ENCODE results near the gene KLHL11.

Gene KLHL11

DNA sequence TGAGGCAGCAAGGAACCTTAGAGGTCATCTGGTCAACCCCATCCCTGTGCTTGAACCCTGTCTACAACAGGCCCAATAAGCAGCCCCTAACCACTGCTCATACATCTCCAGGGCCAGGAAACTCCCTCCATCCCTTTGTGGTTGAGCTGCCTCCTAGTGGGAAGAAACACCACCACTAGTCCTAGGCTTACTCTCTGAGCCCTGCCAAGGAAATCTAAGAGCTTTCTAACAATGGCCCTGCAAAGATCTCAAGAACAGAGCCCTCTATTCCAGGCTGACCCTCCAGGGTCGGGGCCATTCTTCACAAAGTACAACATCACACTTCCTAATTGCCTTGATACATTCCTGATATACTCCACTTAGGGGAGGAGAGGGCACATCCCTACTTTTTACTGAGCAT is 47.7 kb upstream of the KLHL11 start:
- Histone ChIP-seq H3K27ac (ENCODE audit: low read length) (no peak overlapping the region), H3K4me3 (ENCODE audit: low read length) (no peak overlapping the region), H3K36me3 (replicated peaks; ENCODE audit: low read depth, low read length) (peaks cover 65% of the 10 kb centered on the region), H3K9ac (ENCODE audit: low read length) (no peak overlapping the region), H2AFZ (ENCODE audit: low read depth, low read length) (no peak overlapping the region), H3K27me3 (ENCODE audit: low read depth, low read length) (no peaks in the 10 kb centered on the region), H3K4me1 (ENCODE audit: low read length) (peaks cover 7% of the 10 kb centered on the region), H3K79me2 (ENCODE audit: low read length) (peaks cover 75% of the 10 kb centered on the region), H4K20me1 (ENCODE audit: insufficient read depth, low read length) (peaks cover 47% of the 10 kb centered on the region), H3K4me2 (ENCODE audit: low read length) (no peak overlapping the region), H3K9me3 (ENCODE audit: insufficient read depth, low read length) (no peaks in the 10 kb centered on the region)
- TF ChIP-seq EZH2phosphoT487 (IDR thresholded peaks at IDR 0.05; ENCODE audit: low read depth) (no peak), CTCF (IDR thresholded peaks at IDR 0.05; ENCODE audit: low read depth, low read length) (no peak)

DNA sequence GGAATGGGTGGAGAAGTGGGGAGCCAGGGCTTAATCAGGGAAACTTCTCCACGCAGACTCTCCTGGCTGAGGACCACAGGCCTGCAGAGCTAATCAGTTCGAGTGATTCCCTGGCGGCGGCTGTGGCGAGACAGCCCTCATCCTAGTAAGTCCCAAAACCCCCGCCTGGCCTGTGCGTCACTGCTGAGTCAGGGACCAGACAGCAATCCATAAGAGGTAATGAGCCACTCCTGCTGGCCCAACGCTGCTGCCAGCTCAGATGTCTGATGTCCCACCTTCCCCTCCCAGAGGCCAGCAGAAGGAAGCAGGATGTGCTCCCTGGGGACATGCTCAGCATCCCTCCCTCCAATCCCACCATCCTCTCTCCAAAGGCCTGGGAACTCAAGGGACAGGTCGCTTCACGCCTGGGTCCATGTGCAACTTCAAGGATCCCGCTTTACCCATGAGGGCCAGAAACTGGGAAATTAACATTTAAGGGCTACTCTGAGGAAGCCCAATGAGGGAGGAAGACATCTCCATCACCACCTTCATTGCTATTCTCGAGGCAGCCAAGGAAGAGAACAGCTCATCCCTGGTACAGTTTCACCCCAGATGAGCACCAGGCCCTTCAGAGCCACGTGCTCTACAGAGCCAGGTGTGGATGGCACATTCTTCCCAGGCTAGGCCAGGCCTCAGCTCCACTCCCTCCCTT is 45.6 kb upstream of the KLHL11 start:
- no peak overlapping the region for H3K4me2 ChIP-seq (ENCODE audit: low read length)
- no peak overlapping the region for H3K4me3 ChIP-seq (ENCODE audit: low read length)
- no peaks in the 10 kb centered on the region for H3K9me3 ChIP-seq (ENCODE audit: insufficient read depth, low read length)
- no peaks in the 10 kb centered on the region for H3K4me1 ChIP-seq (ENCODE audit: low read length)
- peaks cover 34% of the 10 kb centered on the region for H4K20me1 ChIP-seq (ENCODE audit: insufficient read depth, low read length)
- H3K9ac ChIP-seq (ENCODE audit: low read length): no peak overlapping the region
- no peaks in the 10 kb centered on the region for H3K27me3 ChIP-seq (ENCODE audit: low read depth, low read length)
- H3K36me3 ChIP-seq (replicated peaks; ENCODE audit: low read depth, low read length): peaks cover 77% of the 10 kb centered on the region
- peaks cover 57% of the 10 kb centered on the region for H3K79me2 ChIP-seq (ENCODE audit: low read length)
- TF ChIP-seq CTCF (IDR thresholded peaks at IDR 0.05; ENCODE audit: low read depth, low read length) (no peak), EZH2phosphoT487 (IDR thresholded peaks at IDR 0.05; ENCODE audit: low read depth) (no peak)
- H3K27ac ChIP-seq (ENCODE audit: low read length): no peak overlapping the region
- H2AFZ ChIP-seq (ENCODE audit: low read depth, low read length): no peak overlapping the region

- Histone ChIP-seq H3K79me2 (ENCODE audit: low read length) (peaks cover 40% of the 10 kb centered on the region), H3K9me3 (ENCODE audit: insufficient read depth, low read length) (no peaks in the 10 kb centered on the region), H3K27ac (ENCODE audit: low read length) (no peak overlapping the region), H3K9ac (ENCODE audit: low read length) (no peak overlapping the region), H3K4me2 (ENCODE audit: low read length) (no peak overlapping the region), H4K20me1 (ENCODE audit: insufficient read depth, low read length) (peaks cover 17% of the 10 kb centered on the region), H2AFZ (ENCODE audit: low read depth, low read length) (no peak overlapping the region), H3K27me3 (ENCODE audit: low read depth, low read length) (no peaks in the 10 kb centered on the region), H3K4me1 (ENCODE audit: low read length) (no peaks in the 10 kb centered on the region), H3K36me3 (replicated peaks; ENCODE audit: low read depth, low read length) (peaks cover 89% of the 10 kb centered on the region), H3K4me3 (ENCODE audit: low read length) (no peak overlapping the region)
- TF ChIP-seq EZH2phosphoT487 (IDR thresholded peaks at IDR 0.05; ENCODE audit: low read depth) (no peak), CTCF (IDR thresholded peaks at IDR 0.05; ENCODE audit: low read depth, low read length) (no peak)
These were observed 43.9 kb upstream of the KLHL11 start for GRCh38 chr17:41909088-41909487.

DNA sequence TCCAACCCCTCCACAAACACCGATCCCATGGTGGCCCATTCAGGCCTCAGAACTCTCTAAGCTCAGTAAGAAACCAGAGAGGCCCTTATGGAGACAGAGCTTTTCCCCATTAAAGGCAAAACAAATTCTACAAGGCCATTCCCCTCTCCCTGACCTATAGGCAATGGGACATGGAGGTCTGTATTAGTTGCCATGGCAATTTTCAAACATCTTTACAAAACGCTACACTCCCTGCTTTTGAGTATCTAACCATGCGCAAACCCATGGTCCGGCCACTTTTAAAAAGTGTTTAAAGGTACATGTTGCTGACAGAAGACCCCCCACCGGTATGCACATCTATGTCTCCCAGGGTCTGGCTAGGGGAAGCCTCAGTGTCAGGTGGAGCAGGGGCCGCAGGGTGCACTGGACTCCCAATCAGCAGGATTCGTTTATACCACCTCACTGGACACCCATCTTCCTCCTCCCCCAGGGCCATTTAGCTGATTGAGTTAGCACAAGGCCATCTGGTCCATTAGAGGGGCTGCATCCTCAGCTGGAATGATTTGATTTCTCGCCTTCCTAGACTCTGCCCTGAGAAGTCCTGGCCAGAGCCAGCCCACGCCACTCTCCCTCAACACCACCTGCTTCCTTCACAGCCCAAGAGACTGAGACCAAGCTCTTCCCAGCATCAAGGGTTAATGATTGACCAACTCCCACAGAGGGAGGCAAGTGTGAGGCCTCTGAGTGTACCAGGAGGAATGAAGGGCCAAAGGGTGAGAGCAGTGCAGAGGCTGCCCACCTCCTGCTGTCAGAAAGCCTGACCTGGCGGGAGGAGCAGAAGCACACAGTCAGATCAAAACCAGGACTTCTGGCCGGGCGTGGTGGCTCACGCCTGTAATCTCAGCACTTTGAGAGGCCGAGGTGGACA is 42.7 kb upstream of the KLHL11 start:
- Histone ChIP-seq H3K36me3 (replicated peaks; ENCODE audit: low read depth, low read length) (peaks cover 82% of the 10 kb centered on the region), H3K4me1 (ENCODE audit: low read length) (no peaks in the 10 kb centered on the region), H3K9ac (ENCODE audit: low read length) (no peak overlapping the region), H4K20me1 (ENCODE audit: insufficient read depth, low read length) (peaks cover 4% of the 10 kb centered on the region), H2AFZ (ENCODE audit: low read depth, low read length) (no peak overlapping the region), H3K27ac (ENCODE audit: low read length) (no peak overlapping the region), H3K4me3 (ENCODE audit: low read length) (no peak overlapping the region), H3K4me2 (ENCODE audit: low read length) (no peak overlapping the region), H3K9me3 (ENCODE audit: insufficient read depth, low read length) (no peaks in the 10 kb centered on the region), H3K27me3 (ENCODE audit: low read depth, low read length) (no peaks in the 10 kb centered on the region), H3K79me2 (ENCODE audit: low read length) (peaks cover 28% of the 10 kb centered on the region)
- TF ChIP-seq EZH2phosphoT487 (IDR thresholded peaks at IDR 0.05; ENCODE audit: low read depth) (no peak), CTCF (IDR thresholded peaks at IDR 0.05; ENCODE audit: low read depth, low read length) (no peak)

Measured in OCI-LY3 (cell line).